ENCODE measurements around the gene KAZALD1.

DNA sequence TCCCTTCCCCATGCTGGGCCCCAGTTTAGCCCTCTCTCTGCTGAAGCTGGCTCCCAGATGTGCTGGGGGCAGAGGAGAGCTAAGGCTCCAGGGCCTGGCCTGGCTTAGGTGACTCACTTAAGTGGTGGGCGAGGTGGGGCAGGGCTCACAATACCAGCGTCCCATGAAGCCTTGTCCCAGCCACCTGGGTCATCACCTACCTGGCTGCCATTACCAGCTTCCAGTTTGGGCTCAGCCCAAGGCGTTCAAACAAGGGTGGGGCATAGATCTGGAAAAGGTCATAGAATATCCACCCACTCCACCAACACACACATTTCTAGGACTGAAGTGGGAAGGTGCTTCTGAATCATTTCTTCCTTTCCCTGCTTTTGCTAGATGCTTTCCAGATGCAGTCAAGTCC lies 8.3 kb downstream of the KAZALD1 start:
- TF ChIP-seq, protein P1, sequence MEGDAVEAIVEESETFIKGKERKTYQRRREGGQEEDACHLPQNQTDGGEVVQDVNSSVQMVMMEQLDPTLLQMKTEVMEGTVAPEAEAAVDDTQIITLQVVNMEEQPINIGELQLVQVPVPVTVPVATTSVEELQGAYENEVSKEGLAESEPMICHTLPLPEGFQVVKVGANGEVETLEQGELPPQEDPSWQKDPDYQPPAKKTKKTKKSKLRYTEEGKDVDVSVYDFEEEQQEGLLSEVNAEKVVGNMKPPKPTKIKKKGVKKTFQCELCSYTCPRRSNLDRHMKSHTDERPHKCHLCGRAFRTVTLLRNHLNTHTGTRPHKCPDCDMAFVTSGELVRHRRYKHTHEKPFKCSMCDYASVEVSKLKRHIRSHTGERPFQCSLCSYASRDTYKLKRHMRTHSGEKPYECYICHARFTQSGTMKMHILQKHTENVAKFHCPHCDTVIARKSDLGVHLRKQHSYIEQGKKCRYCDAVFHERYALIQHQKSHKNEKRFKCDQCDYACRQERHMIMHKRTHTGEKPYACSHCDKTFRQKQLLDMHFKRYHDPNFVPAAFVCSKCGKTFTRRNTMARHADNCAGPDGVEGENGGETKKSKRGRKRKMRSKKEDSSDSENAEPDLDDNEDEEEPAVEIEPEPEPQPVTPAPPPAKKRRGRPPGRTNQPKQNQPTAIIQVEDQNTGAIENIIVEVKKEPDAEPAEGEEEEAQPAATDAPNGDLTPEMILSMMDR (IDR thresholded peaks at IDR 0.05; ENCODE audit: insufficient read depth, low read depth, low read length) = no peak
- no peak for TF ChIP-seq EZH2 (IDR thresholded peaks at IDR 0.05; ENCODE audit: insufficient read depth, low read length)

All from astrocyte (in vitro differentiated cells and primary cell).